SKM-1 (cell line): ENCODE measurements around the gene CRHR1.
A peak's percentile ranks its signal among the peaks of the same experiment; 100 is the strongest.

Experiments used
- DNase-seq: peaks from one replicate; lab custom pipeline; 2025; ENCODE audit not compliant: unreplicated experiment; lab: John Stamatoyannopoulos, UW

The CRHR1 gene

GRCh38 chr17:45841883-45842525, 57.9 kb downstream of the CRHR1 start:
- no peak for DNase-seq

- no peak for DNase-seq
These were observed 59.6 kb downstream of the CRHR1 start for GRCh38 chr17:45843722-45844121.

- no peak for DNase-seq
These were observed 60.7 kb downstream of the CRHR1 start, which contains the start of gene SPPL2C for GRCh38 chr17:45844695-45845375. Gene SPPL2C (plus strand): TSS chr17:45844881. CDS start chr17:45844907, 26 bp downstream.

- DNase-seq: no peak
These were observed 61.5 kb downstream of the CRHR1 start for GRCh38 chr17:45845376-45846185.

- no peak for DNase-seq
These were observed 62.1 kb downstream of the CRHR1 start for GRCh38 chr17:45846223-45846622.

GRCh38 chr17:45846646-45847045, 62.5 kb downstream of the CRHR1 start:
- DNase-seq: no peak

GRCh38 chr17:45847101-45847500, 63.0 kb downstream of the CRHR1 start:
- no peak for DNase-seq

- DNase-seq: no peak
These were observed 63.6 kb downstream of the CRHR1 start for GRCh38 chr17:45847747-45848146.

- DNase-seq: no peak
These were observed 64.3 kb downstream of the CRHR1 start for GRCh38 chr17:45848405-45848804.

GRCh38 chr17:45848868-45849535, 64.9 kb downstream of the CRHR1 start:
- no peak for DNase-seq

DNA sequence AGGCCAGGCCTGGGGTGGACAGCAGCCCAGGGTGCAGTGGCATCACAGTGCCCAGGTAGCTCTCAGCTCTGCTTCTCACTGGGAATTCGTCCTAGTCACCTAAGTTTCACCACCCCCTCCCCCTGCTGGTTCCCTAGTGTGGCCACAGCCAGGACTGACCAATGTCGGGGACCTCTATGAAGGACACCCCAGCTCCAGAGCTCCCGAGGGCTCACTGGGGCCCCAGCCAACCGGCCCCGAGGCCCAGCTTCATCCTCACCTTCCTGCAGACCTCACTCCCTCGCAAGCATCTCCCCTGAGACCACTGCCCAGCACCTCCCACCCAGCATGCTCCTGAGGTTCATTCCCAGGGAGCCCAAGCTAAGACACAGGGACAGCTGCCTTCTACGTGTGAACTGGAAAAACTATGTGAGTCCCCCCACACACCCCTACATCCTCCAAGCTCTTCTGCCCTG, 65.4 kb downstream of the CRHR1 start:
- no peak for DNase-seq

DNA sequence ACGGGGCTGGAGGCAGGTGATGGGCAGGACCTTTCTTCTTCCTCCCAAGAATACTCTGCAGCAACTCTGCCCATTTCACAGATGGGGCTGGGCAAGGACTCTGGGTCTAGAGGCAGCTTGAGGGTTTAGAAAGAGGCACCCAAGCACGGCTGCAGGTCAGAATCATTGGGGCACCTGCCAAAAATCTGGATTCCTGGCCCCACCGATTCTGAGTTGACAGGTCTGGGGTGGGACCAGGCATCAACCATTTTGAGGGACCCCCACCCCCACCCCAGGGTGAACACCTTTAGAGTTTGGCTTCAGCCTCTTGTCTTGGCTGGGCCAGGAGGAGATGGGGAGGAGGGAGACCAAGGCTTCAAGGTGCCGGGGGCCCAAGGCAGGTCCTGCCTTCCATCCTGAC, 65.9 kb downstream of the CRHR1 start:
- DNase-seq: no peak

GRCh38 chr17:45850468-45850867, 66.3 kb downstream of the CRHR1 start:
- no peak for DNase-seq

DNA sequence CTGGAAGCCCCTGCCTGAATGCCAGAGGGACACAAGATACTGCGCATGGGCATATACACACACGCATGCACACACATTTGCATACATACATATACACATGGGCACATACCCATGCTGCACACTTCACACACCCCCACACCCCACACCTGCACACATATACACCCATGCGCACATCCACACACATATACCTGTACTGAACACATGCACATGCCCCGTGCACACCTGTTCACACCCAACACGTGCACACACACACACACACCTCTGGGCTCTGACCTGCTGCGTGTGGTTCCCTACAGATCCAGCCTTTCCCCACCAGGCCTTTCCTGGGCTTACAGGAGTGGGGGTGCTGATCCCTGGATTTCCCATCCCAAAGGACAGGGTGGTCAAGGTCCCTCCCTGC, 66.9 kb downstream of the CRHR1 start:
- no peak for DNase-seq

- no peak for DNase-seq
These were observed 67.3 kb downstream of the CRHR1 start for GRCh38 chr17:45851464-45851863.

DNA sequence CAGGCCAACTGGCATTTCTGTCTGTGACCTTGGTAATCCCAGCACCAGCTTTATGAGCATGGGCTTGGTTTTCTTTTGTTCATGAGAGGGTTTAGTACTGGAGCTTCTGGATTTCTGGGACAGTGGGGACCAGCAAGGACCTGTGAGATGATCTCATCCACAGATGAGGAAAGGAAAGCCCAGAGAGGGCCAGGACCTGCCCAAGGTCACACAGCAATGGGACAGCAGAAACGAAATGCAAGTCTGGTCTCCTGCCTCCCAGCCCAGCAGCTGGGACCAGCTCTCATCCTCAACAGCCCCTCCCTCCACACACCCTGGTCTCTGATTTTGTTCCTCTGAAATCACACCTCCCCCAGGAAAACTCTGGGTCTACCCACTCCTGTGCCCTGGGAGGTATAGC, 67.8 kb downstream of the CRHR1 start:
- no peak for DNase-seq

GRCh38 chr17:45852535-45853297, 68.6 kb downstream of the CRHR1 start:
- peak; percentile 41 for DNase-seq

DNA sequence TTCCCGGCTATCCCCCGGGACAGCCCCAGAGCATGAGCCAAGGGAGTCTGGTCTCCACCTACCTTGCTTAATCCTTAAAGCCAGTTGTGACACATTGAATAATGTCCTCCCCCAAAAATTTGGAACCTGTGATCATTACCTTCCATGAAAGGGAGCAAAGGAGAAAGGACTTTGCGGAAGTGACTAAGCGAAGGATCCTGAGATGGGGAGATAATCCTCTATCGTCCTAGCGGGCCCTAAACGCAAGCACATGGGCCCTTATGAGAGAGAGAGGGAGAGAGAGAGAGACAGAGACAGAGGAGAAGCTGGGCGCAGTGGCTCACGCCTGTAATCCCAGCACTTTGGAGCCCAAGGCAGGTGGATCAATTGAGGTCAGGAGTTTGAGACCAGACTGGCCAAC, 70.1 kb downstream of the CRHR1 start:
- DNase-seq: no peak

- DNase-seq: no peak
These were observed 71.7 kb downstream of the CRHR1 start for GRCh38 chr17:45855691-45856336.
